Mesothelial cell of epicardium (in vitro differentiated cells): ENCODE measurements around the gene HFE. TPM values are rescaled to one million over a fixed set of nuclear protein-coding genes. Genes with fewer than 3 reads are reported as not detected.
A peak's percentile ranks its signal among the peaks of the same experiment; 100 is the strongest.
"Not testable (repeated sequence)": the region's sequence is repeated elsewhere in the genome, so short reads cannot be mapped to it uniquely, and the experiment has no call there.

ENCODE experiments used
- DNase-seq, 2 experiments: peaks; one replicate each; pipeline ENCODE4 v3.0.0; 2021; ENCODE audit warnings: low spot score in 2 of 2; ENCODE audit not compliant: unreplicated experiment in 2 of 2
- H3K27ac Mint-ChIP-seq: 2 replicates; pipeline ENCODE4 v1.8.0; 2021; ENCODE audit warnings: mixed read lengths
- H3K27me3 Mint-ChIP-seq: 2 replicates; pipeline ENCODE4 v1.8.0; 2021; ENCODE audit warnings: low read depth, mixed read lengths
- H3K36me3 Mint-ChIP-seq: 2 replicates; pipeline ENCODE4 v1.8.0; 2021; ENCODE audit warnings: mixed read lengths
- H3K4me1 Mint-ChIP-seq: 2 replicates; pipeline ENCODE4 v1.8.0; 2021; ENCODE audit warnings: mixed read lengths
- H3K4me3 Mint-ChIP-seq: 2 replicates; pipeline ENCODE4 v1.8.0; 2021; ENCODE audit warnings: mild to moderate bottlenecking, moderate library complexity, mixed read lengths
- H3K9me3 Mint-ChIP-seq: 2 replicates; pipeline ENCODE4 v1.8.0; 2021; ENCODE audit warnings: mixed read lengths
- CTCF ChIP-seq: fragments of 200-600 bp; sonication (generic); IDR thresholded peaks from one replicate; pipeline ENCODE4 v1.5.0; 2021; ENCODE audit warnings: antibody characterized with exemption; ENCODE audit not compliant: unreplicated experiment
- total RNA-seq: library from RNA; stranded (reverse); gene quantifications from 3 replicates; pipeline ENCODE4 v1.2.1, GENCODE V29; 2021

HFE gene
- total RNA-seq, 1 donor from 2014 or later: 7.0 TPM

- Mint-ChIP-seq H3K27ac (peak overlapping the region; percentile 96), H3K27me3 (no peaks in the 10 kb centered on the region), H3K9me3 (no peaks in the 10 kb centered on the region), H3K4me3 (no peak overlapping the region), H3K36me3 (no peaks in the 10 kb centered on the region), H3K4me1 (peaks cover 23% of the 10 kb centered on the region)
- TF ChIP-seq CTCF: no peak
- DNase-seq: no peak
These were observed 19.2 kb upstream of the HFE start for GRCh38 chr6:26068036-26068435.

- H3K9me3 Mint-ChIP-seq: no peaks in the 10 kb centered on the region
- no peak overlapping the region for H3K4me3 Mint-ChIP-seq
- H3K36me3 Mint-ChIP-seq: no peaks in the 10 kb centered on the region
- TF ChIP-seq CTCF: no peak
- H3K4me1 Mint-ChIP-seq: peaks cover 23% of the 10 kb centered on the region
- H3K27ac Mint-ChIP-seq: no peak overlapping the region
- H3K27me3 Mint-ChIP-seq: no peaks in the 10 kb centered on the region
- no peak for DNase-seq
These were observed 16.1 kb upstream of the HFE start for GRCh38 chr6:26071135-26071534.

- H3K27ac Mint-ChIP-seq: no peak overlapping the region
- TF ChIP-seq CTCF: no peak
- DNase-seq: no peak
- H3K4me1 Mint-ChIP-seq: peaks cover 3% of the 10 kb centered on the region
- no peaks in the 10 kb centered on the region for H3K27me3 Mint-ChIP-seq
- H3K9me3 Mint-ChIP-seq: peaks cover 7% of the 10 kb centered on the region
- no peaks in the 10 kb centered on the region for H3K36me3 Mint-ChIP-seq
- no peak overlapping the region for H3K4me3 Mint-ChIP-seq
These were observed 12.0 kb upstream of the HFE start for GRCh38 chr6:26075063-26075717.

- H3K9me3 Mint-ChIP-seq: peaks cover 25% of the 10 kb centered on the region
- H3K36me3 Mint-ChIP-seq, DNase-seq, H3K27ac Mint-ChIP-seq, H3K27me3 Mint-ChIP-seq, H3K4me1 Mint-ChIP-seq, H3K4me3 Mint-ChIP-seq: not testable (repeated sequence)
These were observed 9.2 kb upstream of the HFE start for GRCh38 chr6:26078066-26078465.

GRCh38 chr6:26081096-26081495 lies 6.1 kb upstream of the HFE start:
- H3K9me3 Mint-ChIP-seq: peaks cover 25% of the 10 kb centered on the region
- H3K27me3 Mint-ChIP-seq, H3K36me3 Mint-ChIP-seq, H3K4me3 Mint-ChIP-seq, DNase-seq, H3K4me1 Mint-ChIP-seq, H3K27ac Mint-ChIP-seq: not testable (repeated sequence)

- H3K36me3 Mint-ChIP-seq: peaks cover 2% of the 10 kb centered on the region
- peaks cover 11% of the 10 kb centered on the region for H3K9me3 Mint-ChIP-seq
- H3K27me3 Mint-ChIP-seq: no peaks in the 10 kb centered on the region
- H3K4me1 Mint-ChIP-seq: peaks cover 18% of the 10 kb centered on the region
- no peak for DNase-seq
- no peak for TF ChIP-seq CTCF
- H3K27ac Mint-ChIP-seq: peak overlapping the region; percentile 57
- H3K4me3 Mint-ChIP-seq: no peak overlapping the region
These were observed 1.0 kb upstream of the HFE start for GRCh38 chr6:26086211-26086610.

GRCh38 chr6:26088344-26088743 lies 1.1 kb downstream of the HFE start:
- H3K4me3 Mint-ChIP-seq: peak overlapping the region; percentile 79
- peak overlapping the region; percentile 86 for H3K27ac Mint-ChIP-seq
- no peaks in the 10 kb centered on the region for H3K27me3 Mint-ChIP-seq
- no peak for TF ChIP-seq CTCF
- no peak for DNase-seq
- H3K4me1 Mint-ChIP-seq: peaks cover 18% of the 10 kb centered on the region
- H3K36me3 Mint-ChIP-seq: peaks cover 8% of the 10 kb centered on the region
- H3K9me3 Mint-ChIP-seq: no peaks in the 10 kb centered on the region
